ENCODE data around the gene LRRC14B. TPM values are rescaled to one million over a fixed set of nuclear protein-coding genes. Genes with fewer than 3 reads are reported as not detected.

The LRRC14B gene
- total RNA-seq, 6 experiments from 2014 or later = not detected

DNA sequence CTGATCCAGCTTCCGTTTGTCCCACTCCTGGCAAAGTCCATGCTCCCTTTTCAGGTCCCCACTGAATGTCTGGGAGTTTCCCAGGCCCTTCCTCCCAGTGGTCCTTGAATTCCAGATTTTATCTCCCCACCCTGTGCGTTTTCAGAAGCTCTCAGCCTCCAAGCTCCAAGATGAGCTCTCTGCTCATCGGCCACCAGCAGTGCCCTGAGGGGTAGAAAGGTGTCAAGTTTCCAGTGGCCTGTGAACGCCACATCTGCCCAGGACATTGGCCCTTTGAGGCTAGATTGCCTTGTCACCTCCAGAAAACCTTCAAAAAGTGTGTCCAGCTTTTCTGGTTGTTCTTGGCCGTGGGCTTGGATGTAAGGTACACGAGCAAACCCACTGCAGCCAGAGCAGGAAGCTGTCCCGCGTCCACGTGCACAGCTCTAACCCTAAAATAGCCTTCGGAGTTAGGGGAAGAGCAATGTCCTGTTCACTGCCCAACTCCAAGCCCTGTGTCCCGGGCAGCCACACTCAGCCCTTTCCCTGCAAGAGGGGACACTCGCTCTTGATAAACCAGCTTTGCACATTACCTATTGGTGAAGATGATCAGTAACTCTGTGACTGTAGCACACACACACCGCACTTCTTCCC, 10.9 kb upstream of the LRRC14B start:
- Histone ChIP-seq H3K4me1 (no peaks in the 10 kb centered on the region), H3K36me3 (no peaks in the 10 kb centered on the region), H3K4me3 (no peak overlapping the region), H3K27me3 (no peaks in the 10 kb centered on the region), H3K9me3 (no peaks in the 10 kb centered on the region), H3K27ac (no peak overlapping the region)
- 87% methylated on average over 6 of the region's 13 CpGs for WGBS (ENCODE audit: insufficient coverage, low coverage, low lambda C conversion rate, missing lambda C conversion rate)
- TF ChIP-seq, protein P1, sequence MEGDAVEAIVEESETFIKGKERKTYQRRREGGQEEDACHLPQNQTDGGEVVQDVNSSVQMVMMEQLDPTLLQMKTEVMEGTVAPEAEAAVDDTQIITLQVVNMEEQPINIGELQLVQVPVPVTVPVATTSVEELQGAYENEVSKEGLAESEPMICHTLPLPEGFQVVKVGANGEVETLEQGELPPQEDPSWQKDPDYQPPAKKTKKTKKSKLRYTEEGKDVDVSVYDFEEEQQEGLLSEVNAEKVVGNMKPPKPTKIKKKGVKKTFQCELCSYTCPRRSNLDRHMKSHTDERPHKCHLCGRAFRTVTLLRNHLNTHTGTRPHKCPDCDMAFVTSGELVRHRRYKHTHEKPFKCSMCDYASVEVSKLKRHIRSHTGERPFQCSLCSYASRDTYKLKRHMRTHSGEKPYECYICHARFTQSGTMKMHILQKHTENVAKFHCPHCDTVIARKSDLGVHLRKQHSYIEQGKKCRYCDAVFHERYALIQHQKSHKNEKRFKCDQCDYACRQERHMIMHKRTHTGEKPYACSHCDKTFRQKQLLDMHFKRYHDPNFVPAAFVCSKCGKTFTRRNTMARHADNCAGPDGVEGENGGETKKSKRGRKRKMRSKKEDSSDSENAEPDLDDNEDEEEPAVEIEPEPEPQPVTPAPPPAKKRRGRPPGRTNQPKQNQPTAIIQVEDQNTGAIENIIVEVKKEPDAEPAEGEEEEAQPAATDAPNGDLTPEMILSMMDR (IDR thresholded peaks at IDR 0.05) = no peak
- no peak for TF ChIP-seq POLR2A (IDR thresholded peaks at IDR 0.05)
- ATAC-seq (no peak), DNase-seq (no peak)
- intact Hi-C loops (cut with DNase I) = no loop called here

DNA sequence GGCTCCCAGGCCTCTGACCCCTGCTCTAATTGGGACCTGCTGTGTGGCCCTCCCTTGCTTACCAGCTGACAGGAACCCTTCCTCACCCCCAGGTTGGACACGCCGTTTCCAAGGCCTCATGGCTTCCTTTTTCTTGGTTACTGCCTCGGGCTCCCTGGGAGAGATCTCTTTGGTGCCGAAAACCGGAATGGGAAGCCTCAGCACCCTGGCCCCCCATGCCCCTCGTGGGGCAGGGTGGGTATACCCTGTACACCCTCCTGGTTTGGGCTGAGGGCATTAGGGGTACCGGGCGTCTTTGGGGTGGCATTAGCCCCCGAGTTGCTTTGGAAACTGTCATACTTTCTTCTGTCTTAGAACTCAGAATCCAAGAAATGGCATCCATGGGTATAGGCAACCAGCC, 10.1 kb upstream of the LRRC14B start:
- no peaks in the 10 kb centered on the region for H3K27me3 ChIP-seq
- no peaks in the 10 kb centered on the region for H3K36me3 ChIP-seq
- H3K27ac ChIP-seq = no peak overlapping the region
- H3K4me3 ChIP-seq = no peak overlapping the region
- 50% methylated on average over 3 of the region's 9 CpGs for WGBS (ENCODE audit: insufficient coverage, low coverage, low lambda C conversion rate, missing lambda C conversion rate)
- no peak for TF ChIP-seq POLR2A (IDR thresholded peaks at IDR 0.05)
- TF ChIP-seq, protein P1 (IDR thresholded peaks at IDR 0.05) = no peak
- DNase-seq (no peak), ATAC-seq (no peak)
- H3K4me1 ChIP-seq = no peaks in the 10 kb centered on the region
- H3K9me3 ChIP-seq = no peaks in the 10 kb centered on the region
- intact Hi-C loops (cut with DNase I) = no loop called here

DNA sequence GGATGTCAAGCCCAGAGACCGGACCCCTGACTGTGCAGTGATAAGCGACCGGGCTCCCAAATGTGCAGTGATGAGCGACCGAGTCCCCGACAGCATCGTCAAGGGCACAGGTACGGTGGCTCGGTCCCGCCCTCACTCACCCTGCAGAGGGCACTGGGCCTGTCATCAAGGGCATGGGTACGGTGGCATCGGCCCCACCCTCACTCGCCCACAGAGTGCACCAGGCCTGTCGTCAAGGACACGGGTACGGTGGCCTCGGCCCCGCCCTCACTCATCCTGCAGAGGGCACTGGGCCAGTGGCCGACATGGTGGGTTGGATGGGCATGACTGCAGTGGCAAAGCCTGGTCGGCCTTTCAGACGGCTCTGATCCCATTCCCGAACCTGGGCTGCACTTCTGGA, 9.7 kb upstream of the LRRC14B start:
- no peak overlapping the region for H3K4me3 ChIP-seq
- WGBS (ENCODE audit: insufficient coverage, low coverage, low lambda C conversion rate, missing lambda C conversion rate) = no CpG with 5 or more reads among the region's 22 CpGs
- TF ChIP-seq POLR2A (IDR thresholded peaks at IDR 0.05) = no peak
- TF ChIP-seq, protein P1 (IDR thresholded peaks at IDR 0.05) = no peak
- no peaks in the 10 kb centered on the region for H3K9me3 ChIP-seq
- H3K4me1 ChIP-seq = no peaks in the 10 kb centered on the region
- ATAC-seq (no peak), DNase-seq (no peak)
- no peaks in the 10 kb centered on the region for H3K27me3 ChIP-seq
- intact Hi-C loops (cut with DNase I) = no loop called here
- H3K27ac ChIP-seq = no peak overlapping the region
- no peaks in the 10 kb centered on the region for H3K36me3 ChIP-seq

DNA sequence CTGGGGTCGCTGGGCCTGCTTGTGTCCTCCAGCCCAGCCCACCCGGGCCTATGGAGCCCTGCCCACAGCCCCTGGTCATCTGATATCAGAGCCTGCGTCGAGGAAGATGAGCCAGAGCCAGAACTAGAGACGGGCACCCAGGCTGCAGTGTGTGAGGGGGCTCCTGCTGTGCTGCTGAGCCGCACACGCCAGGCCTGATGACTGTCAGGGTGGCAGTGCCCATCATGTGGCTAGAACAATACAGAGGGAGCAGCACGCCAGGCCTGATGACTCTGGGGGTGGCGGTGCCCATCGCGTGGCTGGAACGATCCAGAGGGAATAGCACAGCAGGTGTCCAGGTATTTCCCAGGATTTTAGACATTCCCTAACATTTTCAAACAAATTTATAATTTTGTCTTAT, 9.2 kb upstream of the LRRC14B start:
- no peaks in the 10 kb centered on the region for H3K36me3 ChIP-seq
- 80% methylated on average over 2 of the region's 12 CpGs for WGBS (ENCODE audit: insufficient coverage, low coverage, low lambda C conversion rate, missing lambda C conversion rate)
- H3K9me3 ChIP-seq = no peaks in the 10 kb centered on the region
- no peaks in the 10 kb centered on the region for H3K4me1 ChIP-seq
- no peak overlapping the region for H3K27ac ChIP-seq
- ATAC-seq = no peak
- no peak overlapping the region for H3K4me3 ChIP-seq
- TF ChIP-seq POLR2A (IDR thresholded peaks at IDR 0.05) = no peak
- TF ChIP-seq, protein P1 (IDR thresholded peaks at IDR 0.05) = no peak
- no peak for DNase-seq
- no peaks in the 10 kb centered on the region for H3K27me3 ChIP-seq
- intact Hi-C loops (cut with DNase I) = no loop called here

DNA sequence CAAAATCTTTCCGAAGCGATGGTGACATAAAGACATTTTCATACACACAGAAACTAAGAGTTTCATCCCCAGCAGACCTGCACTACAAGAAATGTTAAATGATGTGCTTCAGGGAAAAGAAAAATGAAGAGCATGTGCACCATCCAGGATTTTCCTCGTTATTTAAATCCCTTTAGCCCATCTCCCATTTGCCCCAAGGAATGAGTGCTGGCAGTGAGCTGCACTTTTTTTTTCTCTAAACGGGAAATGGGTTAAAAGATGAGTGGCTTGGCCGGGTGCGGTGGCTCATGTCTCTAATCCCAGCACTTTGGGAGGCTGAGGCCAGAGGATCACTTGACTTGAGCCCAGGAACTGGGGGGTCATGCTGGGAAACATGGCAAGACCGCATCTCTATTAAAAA, 6.8 kb upstream of the LRRC14B start:
- H3K27me3 ChIP-seq = no peaks in the 10 kb centered on the region
- WGBS (ENCODE audit: insufficient coverage, low coverage, low lambda C conversion rate, missing lambda C conversion rate) = 67% methylated on average over 5 of the region's 7 CpGs
- intact Hi-C loops (cut with DNase I) = no loop called here
- no peaks in the 10 kb centered on the region for H3K4me1 ChIP-seq
- DNase-seq = no peak
- no peak overlapping the region for H3K27ac ChIP-seq
- no peaks in the 10 kb centered on the region for H3K9me3 ChIP-seq
- ATAC-seq = no peak
- TF ChIP-seq, protein P1 (IDR thresholded peaks at IDR 0.05) = no peak
- no peak for TF ChIP-seq POLR2A (IDR thresholded peaks at IDR 0.05)
- no peak overlapping the region for H3K4me3 ChIP-seq
- H3K36me3 ChIP-seq = no peaks in the 10 kb centered on the region

Measured in right lobe of liver (tissue), 6 donors.